Kidney (tissue), 14 donors: ENCODE results near the gene KRT13. TPM values are rescaled to one million over a fixed set of nuclear protein-coding genes. Genes with fewer than 3 reads are reported as not detected.

ENCODE experiments used
- DNase-seq, 5 donors: peaks; one replicate each; pipeline ENCODE4 v3.0.0-alpha.2; 2013 to 2020
- FAIRE-seq: peaks from 2 replicates; lab custom pipeline; 2012; peaks lifted over from hg19 to GRCh38; lab: Jason Lieb, UNC
- H3K27ac ChIP-seq, 2 donors: one replicate each; pipeline ENCODE4 v1.7.0; 2013; ENCODE audit warnings: low read depth in 2 of 2, low read length in 2 of 2, inconsistent platforms in 1 of 2
- H3K27me3 ChIP-seq: one replicate; pipeline ENCODE4 v1.7.1; 2013; ENCODE audit warnings: low read length, inconsistent platforms; ENCODE audit not compliant: control insufficient read depth, insufficient read depth
- H3K36me3 ChIP-seq, 3 donors: one replicate each; pipeline versions ENCODE4 v1.7.0 to v1.7.1; 2013; ENCODE audit warnings: low read length in 3 of 3, control low read depth in 1 of 3, inconsistent platforms in 1 of 3; ENCODE audit not compliant: insufficient read depth in 3 of 3, control insufficient read depth in 2 of 3
- H3K4me1 ChIP-seq, 3 donors: one replicate each; pipeline versions ENCODE4 v1.7.0 to v1.7.1; 2013; ENCODE audit warnings: low read length in 3 of 3, inconsistent platforms in 1 of 3, low read depth in 1 of 3; ENCODE audit not compliant: control insufficient read depth in 2 of 3, insufficient read depth in 2 of 3
- H3K4me3 ChIP-seq, 3 donors: one replicate each; pipeline versions ENCODE4 v1.7.0 to v1.8.1; 2013; ENCODE audit warnings: low read length in 3 of 3, control low read depth in 1 of 3, inconsistent platforms in 1 of 3
- H3K9ac ChIP-seq, 3 donors: one replicate each; pipeline versions ENCODE4 v1.7.0 to v1.7.1; 2013; ENCODE audit warnings: low read length in 3 of 3, control low read depth in 1 of 3, inconsistent platforms in 1 of 3
- H3K9me3 ChIP-seq, 3 donors: one replicate each; pipeline versions ENCODE4 v1.7.0 to v1.7.1; 2013; ENCODE audit warnings: low read length in 3 of 3, control low read depth in 1 of 3, inconsistent platforms in 1 of 3; ENCODE audit not compliant: control insufficient read depth in 2 of 3, insufficient read depth in 1 of 3
- intact Hi-C: fragments of 100-400 bp; cut with DNase I; formaldehyde crosslinking; loops from one replicate; pipeline ENCODE4 v1.11.1; 2022
- polyA plus RNA-seq: library from polyadenylated mRNA; stranded (reverse); fragments of 350-450 nt; fragmentation: Illumina TruSeq; extraction: RNeasy Lipid Tissue Mini Kit (QIAGEN cat#74804); gene quantifications from one replicate; pipeline ENCODE4 v1.2.3, GENCODE V29; 2014; ENCODE audit warnings: low read depth, low replicate concordance; ENCODE audit not compliant: insufficient read depth
- total RNA-seq: library from RNA; stranded (reverse); fragmentation: NEBNext Ultra II Directional; extraction: Animal tissue kit (Norgen Biotek cat#: 25700); gene quantifications from one replicate; pipeline ENCODE4 v1.2.1, GENCODE V29; 2021
- TF ChIP-seq, protein P1 (sequence below): IDR thresholded peaks from 3 replicates; pipeline ENCODE4 v1.5.1; 2012; ENCODE audit warnings: mild to moderate bottlenecking, moderate library complexity, borderline replicate concordance; ENCODE audit not compliant: insufficient read depth; ENCODE audit errors: extremely low read depth
- donor health status: control.
- donor health status: control.
- donor health status: control.
- donor health status: control.
- donor health status: control.
- donor health status: DM: yes; HTN: yes; CAD: no.
- donor health status: Normal renal cell carcinoma (clear cell type).

Gene KRT13
- total and polyA plus RNA-seq, 2 donors from 2014 or later = not detected

DNA sequence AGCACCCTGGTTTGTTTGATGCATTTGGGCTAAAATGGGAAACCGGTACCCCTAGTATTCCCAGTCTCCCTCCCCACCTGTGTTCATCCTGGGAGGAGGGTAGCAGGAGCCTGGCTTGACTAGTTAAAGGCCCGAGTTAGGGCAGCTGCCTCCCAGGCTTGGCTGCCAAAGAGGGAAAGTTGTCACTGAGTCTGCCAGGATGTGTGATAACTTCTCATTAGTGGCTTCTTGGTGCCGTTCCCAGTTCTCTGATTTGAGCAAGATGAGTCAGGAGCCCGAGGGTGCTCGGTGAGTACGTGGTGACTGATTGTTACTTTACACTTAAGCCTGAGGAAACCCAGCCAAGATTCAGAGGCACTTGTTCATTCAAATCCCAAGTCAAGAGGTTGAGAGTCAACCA, 40.7 kb downstream of the KRT13 start:
- intact Hi-C loops = no loop called here
- no peak overlapping the region for H3K9ac ChIP-seq
- H3K4me3 ChIP-seq = no peak overlapping the region
- no peak overlapping the region for H3K27ac ChIP-seq
- peaks cover 0 to 6% (median 0%) of the 10 kb centered on the region in 3 donors for H3K9me3 ChIP-seq
- no peaks in the 10 kb centered on the region for H3K36me3 ChIP-seq
- no peaks in the 10 kb centered on the region for H3K4me1 ChIP-seq
- H3K27me3 ChIP-seq = no peaks in the 10 kb centered on the region
- TF ChIP-seq, protein P1, sequence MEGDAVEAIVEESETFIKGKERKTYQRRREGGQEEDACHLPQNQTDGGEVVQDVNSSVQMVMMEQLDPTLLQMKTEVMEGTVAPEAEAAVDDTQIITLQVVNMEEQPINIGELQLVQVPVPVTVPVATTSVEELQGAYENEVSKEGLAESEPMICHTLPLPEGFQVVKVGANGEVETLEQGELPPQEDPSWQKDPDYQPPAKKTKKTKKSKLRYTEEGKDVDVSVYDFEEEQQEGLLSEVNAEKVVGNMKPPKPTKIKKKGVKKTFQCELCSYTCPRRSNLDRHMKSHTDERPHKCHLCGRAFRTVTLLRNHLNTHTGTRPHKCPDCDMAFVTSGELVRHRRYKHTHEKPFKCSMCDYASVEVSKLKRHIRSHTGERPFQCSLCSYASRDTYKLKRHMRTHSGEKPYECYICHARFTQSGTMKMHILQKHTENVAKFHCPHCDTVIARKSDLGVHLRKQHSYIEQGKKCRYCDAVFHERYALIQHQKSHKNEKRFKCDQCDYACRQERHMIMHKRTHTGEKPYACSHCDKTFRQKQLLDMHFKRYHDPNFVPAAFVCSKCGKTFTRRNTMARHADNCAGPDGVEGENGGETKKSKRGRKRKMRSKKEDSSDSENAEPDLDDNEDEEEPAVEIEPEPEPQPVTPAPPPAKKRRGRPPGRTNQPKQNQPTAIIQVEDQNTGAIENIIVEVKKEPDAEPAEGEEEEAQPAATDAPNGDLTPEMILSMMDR = no peak
- FAIRE-seq (no peak), DNase-seq (no peak)

DNA sequence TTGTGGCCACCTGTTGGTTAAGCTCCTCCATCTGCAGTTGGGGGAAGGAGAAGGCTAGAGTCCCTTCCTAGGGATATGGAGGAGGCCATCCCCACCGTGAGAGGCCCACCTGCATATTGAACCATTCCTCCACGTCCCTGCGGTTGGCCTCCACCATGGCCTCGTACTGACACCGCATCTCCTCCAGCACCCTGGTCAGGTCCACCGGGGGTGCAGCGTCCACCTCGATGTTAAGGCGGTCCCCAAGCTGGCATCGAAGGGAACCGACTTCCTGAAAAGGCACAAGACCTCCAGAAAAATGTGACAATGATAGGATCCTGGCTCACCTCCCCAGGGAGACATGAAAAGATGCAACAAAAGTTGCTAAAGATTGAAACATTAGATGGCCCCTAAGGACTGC, 41.2 kb downstream of the KRT13 start:
- no peaks in the 10 kb centered on the region for H3K36me3 ChIP-seq
- DNase-seq (no peak), FAIRE-seq (no peak)
- H3K4me1 ChIP-seq = no peaks in the 10 kb centered on the region
- no peak overlapping the region for H3K4me3 ChIP-seq
- TF ChIP-seq, protein P1 = no peak
- intact Hi-C loops = no loop called here
- no peaks in the 10 kb centered on the region for H3K27me3 ChIP-seq
- H3K9me3 ChIP-seq = peaks cover 0 to 6% (median 0%) of the 10 kb centered on the region in 3 donors
- H3K27ac ChIP-seq = no peak overlapping the region
- H3K9ac ChIP-seq = no peak overlapping the region

DNA sequence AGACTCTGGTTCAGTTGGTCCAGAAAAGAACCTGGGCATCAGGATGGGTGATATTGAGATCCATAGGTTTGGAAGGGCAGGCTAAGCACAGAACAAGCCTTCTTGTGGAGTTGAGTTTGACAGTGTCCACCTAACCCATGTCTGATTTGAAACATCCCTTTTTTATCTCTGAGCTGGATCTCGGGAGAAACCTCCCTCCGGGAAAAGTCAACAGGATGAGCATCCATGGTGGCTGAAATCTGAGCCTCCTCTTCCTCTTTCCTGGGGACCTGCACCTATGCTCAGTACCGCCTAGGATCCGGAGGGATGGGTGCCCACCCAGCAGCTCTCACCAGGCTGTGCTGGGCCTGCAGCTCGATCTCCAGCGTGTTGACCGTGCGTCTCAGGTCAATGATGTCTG, 41.7 kb downstream of the KRT13 start:
- FAIRE-seq (no peak), DNase-seq (no peak)
- Histone ChIP-seq H3K4me1 (no peaks in the 10 kb centered on the region), H3K27me3 (no peaks in the 10 kb centered on the region), H3K36me3 (no peaks in the 10 kb centered on the region), H3K27ac (no peak overlapping the region), H3K9ac (no peak overlapping the region), H3K9me3 (peaks cover 0 to 6% (median 0%) of the 10 kb centered on the region in 3 donors), H3K4me3 (no peak overlapping the region)
- intact Hi-C loops = no loop called here
- TF ChIP-seq, protein P1 = no peak

DNA sequence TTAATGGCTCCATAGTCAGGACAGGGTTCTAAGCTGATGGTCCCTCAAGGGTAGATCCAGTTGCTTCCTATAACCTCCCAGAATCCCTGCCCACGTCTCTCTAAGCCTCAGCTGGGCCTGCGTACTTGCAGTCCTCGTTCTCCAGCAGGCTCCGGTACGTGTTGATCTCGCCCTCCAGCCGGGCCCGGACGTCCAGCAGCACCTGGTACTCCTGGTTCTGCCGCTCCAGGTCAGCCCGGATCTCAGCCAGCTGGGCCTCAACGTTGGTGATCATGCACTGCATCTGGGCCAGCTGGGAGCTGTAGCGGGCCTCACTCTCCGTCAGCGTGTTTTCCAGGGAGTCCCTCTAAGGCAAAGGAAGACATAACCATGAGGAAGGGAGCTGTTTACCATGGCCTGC, 42.7 kb downstream of the KRT13 start:
- Histone ChIP-seq H3K27me3 (no peaks in the 10 kb centered on the region), H3K36me3 (no peaks in the 10 kb centered on the region), H3K4me1 (no peaks in the 10 kb centered on the region), H3K9ac (no peak overlapping the region), H3K4me3 (no peak overlapping the region), H3K9me3 (no peaks in the 10 kb centered on the region), H3K27ac (no peak overlapping the region)
- DNase-seq (peak in 1 of 5 donors; percentile 61), FAIRE-seq (no peak)
- intact Hi-C loops = no loop called here
- TF ChIP-seq, protein P1 = no peak
